Thoracic aorta (tissue), 2 donors: ENCODE data around the gene SYNGAP1. TPM values are rescaled to one million over a fixed set of nuclear protein-coding genes. Genes with fewer than 3 reads are reported as not detected.
A peak's percentile ranks its signal among the peaks of the same experiment; 100 is the strongest.

Experiments used
- ATAC-seq: fragments of 150-250 bp; one replicate; pipeline ENCODE4 v1.8.0; 2017; ENCODE audit warnings: low read depth; ENCODE audit not compliant: insufficient number of reproducible peaks, low FRiP score
- DNase-seq: peaks from one replicate; pipeline ENCODE4 v3.0.0-alpha.2; 2020; ENCODE audit warnings: low spot score
- H3K27ac ChIP-seq, 2 donors: fragments of 200-600 bp; sonication (generic); 1 replicate in 1 of 2; 2 replicates in 1 of 2; pipeline ENCODE4 v1.5.1; 2016; ENCODE audit warnings: mild to moderate bottlenecking in 2 of 2, moderate library complexity in 2 of 2
- H3K27me3 ChIP-seq: fragments of 200-600 bp; sonication (generic); replicated peaks from 2 replicates; pipeline ENCODE4 v1.6.0; 2016; ENCODE audit warnings: mild to moderate bottlenecking; ENCODE audit not compliant: insufficient read depth
- H3K36me3 ChIP-seq: fragments of 200-600 bp; sonication (generic); one replicate; pipeline ENCODE4 v1.5.1; 2016
- H3K4me1 ChIP-seq, 2 donors: fragments of 200-600 bp; sonication (generic); 1 replicate in 1 of 2; 2 replicates in 1 of 2; pipeline versions ENCODE4 v1.5.1 to v1.6.0; 2016; ENCODE audit warnings: low read depth in 2 of 2, mild to moderate bottlenecking in 1 of 2; ENCODE audit not compliant: control insufficient read depth in 1 of 2
- H3K4me3 ChIP-seq: fragments of 200-600 bp; sonication (generic); 2 replicates; pipeline ENCODE4 v1.5.1; 2016; ENCODE audit warnings: mild to moderate bottlenecking
- H3K9me3 ChIP-seq: fragments of 200-600 bp; sonication (generic); 2 replicates; pipeline ENCODE4 v1.5.1; 2016
- total RNA-seq, 2 donors: library from RNA; depleted of rRNA; stranded (reverse); fragments of >200 nt; gene quantifications; one replicate each; pipeline versions ENCODE4 v1.1.0 to v1.2.3, GENCODE V29; 2016
- TF ChIP-seq, protein P1 (sequence below): fragments of 200-600 bp; sonication (generic); IDR thresholded peaks from one replicate; pipeline ENCODE4 v1.5.1; 2019; ENCODE audit warnings: antibody characterized with exemption

Gene SYNGAP1
- total RNA-seq, 2 donors from 2014 or later = 16.2 to 24.6 TPM

DNA sequence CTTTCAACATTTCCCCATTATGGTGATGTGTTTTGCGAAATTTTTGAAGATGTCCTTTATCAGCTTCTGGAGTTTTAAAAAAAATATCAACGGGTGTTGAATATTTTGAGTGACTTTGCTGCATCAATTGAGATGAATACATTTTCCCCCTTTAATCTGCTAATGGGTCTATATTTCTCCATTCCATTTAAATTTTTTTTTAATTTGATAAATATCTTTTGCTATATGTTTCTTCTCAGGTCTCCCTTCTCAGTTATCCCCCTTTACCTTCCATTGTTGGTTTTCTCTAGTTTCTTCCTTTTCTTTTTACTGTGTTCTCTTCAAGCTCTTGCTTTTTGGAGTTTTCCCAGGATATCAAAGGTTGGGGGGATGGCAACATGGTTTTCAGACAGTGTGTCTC lies 29.7 kb upstream of the SYNGAP1 start:
- no peak for ATAC-seq
- TF ChIP-seq, protein P1, sequence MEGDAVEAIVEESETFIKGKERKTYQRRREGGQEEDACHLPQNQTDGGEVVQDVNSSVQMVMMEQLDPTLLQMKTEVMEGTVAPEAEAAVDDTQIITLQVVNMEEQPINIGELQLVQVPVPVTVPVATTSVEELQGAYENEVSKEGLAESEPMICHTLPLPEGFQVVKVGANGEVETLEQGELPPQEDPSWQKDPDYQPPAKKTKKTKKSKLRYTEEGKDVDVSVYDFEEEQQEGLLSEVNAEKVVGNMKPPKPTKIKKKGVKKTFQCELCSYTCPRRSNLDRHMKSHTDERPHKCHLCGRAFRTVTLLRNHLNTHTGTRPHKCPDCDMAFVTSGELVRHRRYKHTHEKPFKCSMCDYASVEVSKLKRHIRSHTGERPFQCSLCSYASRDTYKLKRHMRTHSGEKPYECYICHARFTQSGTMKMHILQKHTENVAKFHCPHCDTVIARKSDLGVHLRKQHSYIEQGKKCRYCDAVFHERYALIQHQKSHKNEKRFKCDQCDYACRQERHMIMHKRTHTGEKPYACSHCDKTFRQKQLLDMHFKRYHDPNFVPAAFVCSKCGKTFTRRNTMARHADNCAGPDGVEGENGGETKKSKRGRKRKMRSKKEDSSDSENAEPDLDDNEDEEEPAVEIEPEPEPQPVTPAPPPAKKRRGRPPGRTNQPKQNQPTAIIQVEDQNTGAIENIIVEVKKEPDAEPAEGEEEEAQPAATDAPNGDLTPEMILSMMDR = no peak
- peaks cover 6 to 12% of the 10 kb centered on the region in 2 donors for H3K4me1 ChIP-seq
- DNase-seq = no peak
- H3K4me3 ChIP-seq = no peak overlapping the region
- H3K27ac ChIP-seq = peak overlapping the region in 1 of 2 donors; percentile 94
- H3K9me3 ChIP-seq = no peaks in the 10 kb centered on the region
- H3K36me3 ChIP-seq = no peaks in the 10 kb centered on the region
- H3K27me3 ChIP-seq = no peaks in the 10 kb centered on the region

DNA sequence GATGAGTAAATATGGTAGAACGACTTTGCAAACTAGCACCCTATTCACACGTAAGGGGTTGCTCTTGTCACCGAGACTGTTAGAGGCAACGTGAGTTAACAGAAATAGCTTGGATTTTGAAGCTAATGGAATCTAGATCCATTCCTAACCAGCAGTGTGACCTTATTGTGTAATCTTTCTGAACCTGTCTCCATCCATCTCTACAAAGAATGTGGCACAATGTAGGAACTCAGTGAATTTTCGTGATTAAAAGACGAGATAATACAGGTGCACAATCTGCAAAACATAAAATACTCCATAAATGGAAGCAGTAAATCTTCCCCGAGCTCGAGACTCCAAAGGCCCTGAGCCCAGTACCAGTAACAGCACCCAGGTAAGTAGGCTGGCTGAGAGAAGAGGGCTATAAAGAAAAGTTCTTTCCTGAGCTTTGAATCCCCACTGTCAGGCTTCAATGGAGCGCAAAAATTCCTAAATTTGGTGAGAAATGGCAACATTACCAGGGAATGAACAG lies 29.0 kb upstream of the SYNGAP1 start:
- TF ChIP-seq, protein P1 = no peak
- H3K36me3 ChIP-seq = no peaks in the 10 kb centered on the region
- ATAC-seq (peak; percentile 0), DNase-seq (no peak)
- peak overlapping the region; percentile 61 for H3K4me3 ChIP-seq
- H3K27ac ChIP-seq = peak overlapping the region; percentile 93 to 94
- no peaks in the 10 kb centered on the region for H3K27me3 ChIP-seq
- H3K4me1 ChIP-seq = peaks cover 6 to 12% of the 10 kb centered on the region in 2 donors
- H3K9me3 ChIP-seq = no peaks in the 10 kb centered on the region

DNA sequence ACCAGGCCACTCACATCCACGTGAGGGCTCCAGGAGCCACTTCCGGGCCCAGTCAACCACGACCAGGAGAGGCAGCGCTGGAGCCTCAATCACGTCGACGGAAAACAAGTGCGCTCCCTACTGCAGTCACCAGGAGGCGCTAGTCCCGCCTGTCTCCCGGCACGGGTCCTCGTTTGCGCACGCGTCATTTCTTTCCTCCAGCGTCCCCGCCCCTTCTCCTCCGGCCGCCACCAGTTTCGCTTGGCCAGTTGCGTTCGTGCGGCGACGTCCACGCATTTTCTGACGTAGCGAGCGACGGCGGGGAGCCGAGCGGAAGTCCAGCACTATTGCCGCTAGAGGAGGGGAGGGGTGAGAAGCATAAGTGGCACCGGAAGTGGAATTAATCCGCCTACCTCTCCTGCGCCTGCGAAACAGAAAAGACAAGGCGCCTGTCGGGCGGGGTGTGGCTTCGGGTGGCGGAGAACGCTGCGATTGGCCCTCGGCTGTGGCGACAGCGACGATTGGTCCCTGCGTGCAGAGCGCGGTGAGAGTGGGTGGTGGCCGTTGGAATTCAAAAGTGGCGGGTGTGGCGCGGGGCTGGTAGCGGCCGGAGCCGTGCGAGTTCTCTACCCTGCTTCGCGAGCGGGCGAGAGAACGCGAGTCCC lies 28.5 kb upstream of the SYNGAP1 start, which contains the start of gene KIFC1:
Gene KIFC1, plus strand, starts transcription at position 546 of the 644 bp plus-strand sequence. CDS start 163 bp downstream, outside the sequence.
- Histone ChIP-seq H3K36me3 (no peaks in the 10 kb centered on the region), H3K27ac (peak within 1 kb of the TSS; percentile 93 to 94), H3K9me3 (no peaks in the 10 kb centered on the region), H3K27me3 (no peaks in the 10 kb centered on the region), H3K4me1 (peaks cover 6 to 12% of the 10 kb centered on the region in 2 donors), H3K4me3 (peak within 1 kb of the TSS; percentile 71)
- DNase-seq (peak; percentile 95), ATAC-seq (peak; percentile 98)
- TF ChIP-seq, protein P1 = peak; percentile 97

DNA sequence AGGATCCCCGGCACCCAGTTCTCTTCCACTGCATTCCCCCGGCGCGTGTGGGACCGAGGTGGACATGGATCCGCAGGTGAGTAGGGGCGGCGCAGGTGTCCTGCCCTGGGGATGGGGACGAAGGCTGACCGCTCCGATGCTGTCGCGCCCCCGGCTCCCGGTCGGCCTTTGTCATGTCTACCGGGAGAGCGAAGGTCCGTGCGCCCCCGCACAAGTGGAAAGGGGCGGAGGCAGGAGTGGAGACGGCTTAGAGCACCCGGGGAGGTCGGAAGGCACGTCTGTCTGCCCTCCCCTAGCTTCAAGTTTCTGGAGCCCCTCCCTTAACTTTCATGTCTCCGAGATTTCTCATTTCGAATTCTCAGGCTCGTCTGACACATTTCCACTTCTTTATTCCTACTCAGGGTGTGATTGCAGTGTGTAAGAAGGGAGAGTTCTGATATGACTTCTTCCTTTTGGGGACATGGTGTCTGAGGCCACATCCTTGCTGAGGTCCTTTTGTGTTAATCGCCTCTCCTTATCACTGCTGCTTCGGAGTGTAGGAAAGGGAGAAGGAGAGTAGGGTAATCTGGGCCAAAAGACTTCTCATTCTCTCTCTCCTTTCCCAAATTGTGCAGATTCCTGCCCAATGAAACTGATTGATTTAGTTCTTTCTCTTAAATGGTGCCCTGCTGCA lies 27.8 kb upstream of the SYNGAP1 start:
- no peaks in the 10 kb centered on the region for H3K9me3 ChIP-seq
- TF ChIP-seq, protein P1 = no peak
- peak overlapping the region; percentile 71 for H3K4me3 ChIP-seq
- no peak for DNase-seq
- H3K27ac ChIP-seq = peak overlapping the region in 1 of 2 donors; percentile 94
- peaks cover 6 to 12% of the 10 kb centered on the region in 2 donors for H3K4me1 ChIP-seq
- no peak for ATAC-seq
- H3K27me3 ChIP-seq = no peaks in the 10 kb centered on the region
- H3K36me3 ChIP-seq = no peaks in the 10 kb centered on the region

DNA sequence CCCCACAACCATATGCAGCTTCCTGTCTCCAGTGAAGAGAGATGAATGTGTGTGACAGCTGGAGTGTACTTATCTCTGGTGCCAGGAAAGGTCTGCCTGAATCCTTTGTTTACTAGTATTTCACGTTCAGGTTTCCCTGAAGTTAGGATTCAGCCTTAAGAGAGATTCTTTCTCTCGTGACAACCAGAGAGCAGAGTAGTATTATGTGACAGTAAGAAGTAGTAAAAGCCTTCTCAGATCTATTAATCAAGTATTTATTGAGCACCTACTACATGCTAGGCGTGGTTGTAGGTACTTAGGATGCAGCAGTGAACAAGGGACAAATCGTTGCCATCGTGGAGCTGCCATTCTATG lies 27.3 kb upstream of the SYNGAP1 start:
- no peaks in the 10 kb centered on the region for H3K9me3 ChIP-seq
- H3K36me3 ChIP-seq = no peaks in the 10 kb centered on the region
- peaks cover 6 to 12% of the 10 kb centered on the region in 2 donors for H3K4me1 ChIP-seq
- DNase-seq = no peak
- H3K27ac ChIP-seq = no peak overlapping the region
- no peaks in the 10 kb centered on the region for H3K27me3 ChIP-seq
- no peak overlapping the region for H3K4me3 ChIP-seq
- TF ChIP-seq, protein P1 = no peak
- ATAC-seq = no peak
